Osteoblast (primary cell): ENCODE measurements around the gene DEFB121. TPM values are rescaled to one million over a fixed set of nuclear protein-coding genes. Genes with fewer than 3 reads are reported as not detected.
"Not testable (repeated sequence)": the region's sequence is repeated elsewhere in the genome, so short reads cannot be mapped to it uniquely, and the experiment has no call there.

Experiments used
- DNase-seq: peaks from one replicate; pipeline ENCODE4 v3.0.0; 2011; ENCODE audit warnings: low spot score, mixed read lengths; ENCODE audit not compliant: insufficient read length; ENCODE audit errors: missing footprints
- H2AFZ ChIP-seq: 2 replicates; pipeline ENCODE4 v1.6.0; 2011; ENCODE audit warnings: mild to moderate bottlenecking, low read length
- H3K27ac ChIP-seq: 2 replicates; pipeline ENCODE4 v1.5.1; 2011; ENCODE audit warnings: mild to moderate bottlenecking, low read depth, low read length, moderate library complexity
- H3K27me3 ChIP-seq: 2 replicates; pipeline ENCODE4 v1.6.0; 2012; ENCODE audit warnings: mild to moderate bottlenecking, control low read depth, inconsistent platforms, low read length, moderate library complexity; ENCODE audit not compliant: insufficient read depth
- H3K36me3 ChIP-seq: 2 replicates; pipeline ENCODE4 v1.5.1; 2011; ENCODE audit warnings: mild to moderate bottlenecking, low read length, control low read depth, moderate library complexity; ENCODE audit not compliant: insufficient read depth
- H3K4me1 ChIP-seq: 2 replicates; pipeline ENCODE4 v1.5.1; 2011; ENCODE audit warnings: mild to moderate bottlenecking, low read length, control low read depth, moderate library complexity; ENCODE audit not compliant: insufficient read depth
- H3K4me2 ChIP-seq: 2 replicates; pipeline ENCODE4 v1.6.0; 2011; ENCODE audit warnings: mild to moderate bottlenecking, low read length; ENCODE audit not compliant: insufficient read depth
- H3K4me3 ChIP-seq: fragments of 200-600 bp; sonication (generic); 3 replicates; pipeline ENCODE4 v1.5.1; 2012; ENCODE audit warnings: mild to moderate bottlenecking, low read length, inconsistent platforms; ENCODE audit not compliant: insufficient read depth
- H3K79me2 ChIP-seq: 2 replicates; pipeline ENCODE4 v1.6.0; 2012; ENCODE audit warnings: mild to moderate bottlenecking, low read length, control low read depth, inconsistent platforms; ENCODE audit not compliant: insufficient read depth
- H3K9me3 ChIP-seq: 2 replicates; pipeline ENCODE4 v1.5.1; 2011; ENCODE audit warnings: low read depth, low read length, control low read depth
- H4K20me1 ChIP-seq: 2 replicates; pipeline ENCODE4 v1.6.0; 2012; ENCODE audit warnings: mild to moderate bottlenecking, low read length, control low read depth; ENCODE audit not compliant: insufficient read depth
- CTCF ChIP-seq: IDR thresholded peaks from 2 replicates; pipeline ENCODE4 v1.5.1; 2011; ENCODE audit warnings: mild to moderate bottlenecking, low read depth, low read length, moderate library complexity; ENCODE audit errors: extremely low read depth
- total RNA-seq: library from RNA; depleted of rRNA; stranded (reverse); fragments of >200 nt; gene quantifications from 2 replicates; pipeline ENCODE4 v1.2.3, GENCODE V29; 2012

DEFB121 gene
- total RNA-seq, 1 donor = not detected

GRCh38 chr20:31390490-31390889 lies 15.5 kb downstream of the DEFB121 start, which contains the start of gene DEFB119:
Gene DEFB119, minus strand, starts transcription at chr20:31390590. Its CDS starts 107 bp downstream, at chr20:31390483.
- Histone ChIP-seq H3K4me1 (no peaks in the 10 kb centered on the region), H3K9me3 (no peaks in the 10 kb centered on the region), H3K79me2 (no peaks in the 10 kb centered on the region), H3K36me3 (no peaks in the 10 kb centered on the region), H3K27me3 (no peaks in the 10 kb centered on the region), H3K4me2 (no peak within 1 kb of the TSS), H3K4me3 (no peak within 1 kb of the TSS), H2AFZ (no peak within 1 kb of the TSS), H4K20me1 (no peaks in the 10 kb centered on the region), H3K27ac (no peak within 1 kb of the TSS)
- DNase-seq = peak; percentile 37
- TF ChIP-seq CTCF = no peak

GRCh38 chr20:31374346-31374745 lies 31.7 kb downstream of the DEFB121 start:
- no peaks in the 10 kb centered on the region for H3K27me3 ChIP-seq
- no peak for DNase-seq
- no peak for TF ChIP-seq CTCF
- no peaks in the 10 kb centered on the region for H3K79me2 ChIP-seq
- H3K4me3 ChIP-seq = no peak overlapping the region
- no peak overlapping the region for H2AFZ ChIP-seq
- H3K9me3 ChIP-seq = peaks cover 2% of the 10 kb centered on the region
- no peaks in the 10 kb centered on the region for H4K20me1 ChIP-seq
- H3K4me1 ChIP-seq = no peaks in the 10 kb centered on the region
- H3K36me3 ChIP-seq = no peaks in the 10 kb centered on the region
- H3K4me2 ChIP-seq = no peak overlapping the region
- H3K27ac ChIP-seq = no peak overlapping the region

- Histone ChIP-seq H3K4me2 (no peak within 1 kb of the TSS), H3K36me3 (no peaks in the 10 kb centered on the region), H4K20me1 (no peaks in the 10 kb centered on the region), H3K27ac (no peak within 1 kb of the TSS), H3K4me3 (no peak within 1 kb of the TSS), H2AFZ (no peak within 1 kb of the TSS), H3K27me3 (no peaks in the 10 kb centered on the region), H3K9me3 (peaks cover 2% of the 10 kb centered on the region), H3K79me2 (no peaks in the 10 kb centered on the region), H3K4me1 (no peaks in the 10 kb centered on the region)
- no peak for TF ChIP-seq CTCF
- DNase-seq = no peak
These were observed 37.7 kb downstream of the DEFB121 start, which contains the start of gene DEFB118 for GRCh38 chr20:31368301-31368700. Gene DEFB118, plus strand, starts transcription at chr20:31368601. Its CDS starts 50 bp downstream, at chr20:31368651.

GRCh38 chr20:31364272-31364671 lies 41.7 kb downstream of the DEFB121 start:
- not testable (repeated sequence) for H3K79me2 ChIP-seq, H2AFZ ChIP-seq, H4K20me1 ChIP-seq, H3K4me2 ChIP-seq, H3K9me3 ChIP-seq, H3K4me1 ChIP-seq, H3K36me3 ChIP-seq, H3K4me3 ChIP-seq, DNase-seq, H3K27me3 ChIP-seq, H3K27ac ChIP-seq
